ENCODE results near the gene TMEM232.

GRCh38 chr5:110705349-110705748, 21.1 kb downstream of the TMEM232 start:
- TF ChIP-seq CTCF (IDR thresholded peaks at IDR 0.05): no peak
- TF ChIP-seq POLR2A (IDR thresholded peaks at IDR 0.05): no peak

All from sigmoid colon (tissue), 3 donors.